SK-N-MC (cell line): ENCODE results near the gene MRGPRD.

Experiments used
- DNase-seq: peaks from one replicate; pipeline ENCODE4 v3.0.0-alpha.2; 2011; ENCODE audit warnings: low read depth, low spot score
- H3K27ac ChIP-seq: fragments of 200-600 bp; sonication (generic); 2 replicates; pipeline ENCODE4 v1.5.1; 2016; ENCODE audit warnings: mixed run types
- H3K36me3 ChIP-seq: fragments of 200-600 bp; sonication (generic); 2 replicates; pipeline ENCODE4 v1.6.1; 2017; ENCODE audit warnings: antibody characterized with exemption, low read length, mixed read lengths; ENCODE audit not compliant: insufficient read depth
- H3K4me3 ChIP-seq: fragments of 200-600 bp; sonication (generic); 2 replicates; pipeline ENCODE4 v1.5.1; 2016
- H3K9ac ChIP-seq: fragments of 200-600 bp; sonication (generic); 2 replicates; pipeline ENCODE4 v1.8.0; 2017; ENCODE audit warnings: mixed run types, mixed read lengths; ENCODE audit not compliant: insufficient read length
- H3K9me3 ChIP-seq: fragments of 200-600 bp; sonication (generic); 2 replicates; pipeline ENCODE4 v1.6.1; 2017; ENCODE audit warnings: low read depth, mild to moderate bottlenecking, antibody characterized with exemption, low read length, moderate library complexity, mixed read lengths
- EZH2 ChIP-seq: fragments of 200-600 bp; sonication (generic); IDR thresholded peaks from one replicate; pipeline ENCODE4 v1.6.1; 2017; ENCODE audit warnings: antibody characterized with exemption
- FOXP2 ChIP-seq: optimal IDR thresholded peaks from 2 replicates; pipeline ENCODE3; 2011; ENCODE audit warnings: mild to moderate bottlenecking, moderate library complexity; ENCODE audit not compliant: insufficient read depth; ENCODE audit errors: extremely low read length, control extremely low read depth
- POLR2AphosphoS5 ChIP-seq: IDR thresholded peaks from 2 replicates; pipeline ENCODE4 v1.6.1; 2012; ENCODE audit warnings: mild to moderate bottlenecking, low read depth, low read length, borderline replicate concordance

MRGPRD gene

DNA sequence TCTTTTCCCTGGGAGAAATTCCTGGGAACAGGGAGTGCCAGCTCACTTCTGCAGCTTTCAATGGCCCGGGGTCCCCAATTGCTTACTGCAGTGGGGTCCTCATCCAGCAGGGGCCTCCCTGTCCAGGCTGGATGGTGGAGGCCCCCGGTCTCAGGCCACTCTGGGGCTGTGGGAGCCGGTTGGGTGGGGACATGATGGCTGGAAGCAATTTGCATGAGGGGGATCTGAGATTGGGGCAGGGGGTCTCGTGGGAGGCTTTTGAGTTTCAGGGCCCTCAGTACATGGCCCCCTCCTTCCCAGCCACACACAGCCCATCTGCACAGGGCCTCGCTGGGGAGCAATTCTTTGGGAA lies 25.2 kb downstream of the MRGPRD start:
- H3K36me3 ChIP-seq = no peaks in the 10 kb centered on the region
- DNase-seq = no peak
- TF ChIP-seq POLR2AphosphoS5 = no peak
- TF ChIP-seq FOXP2 = no peak
- TF ChIP-seq EZH2 = no peak
- H3K27ac ChIP-seq = no peak overlapping the region
- H3K4me3 ChIP-seq = no peak overlapping the region
- H3K9me3 ChIP-seq = no peaks in the 10 kb centered on the region
- H3K9ac ChIP-seq = no peak overlapping the region

DNA sequence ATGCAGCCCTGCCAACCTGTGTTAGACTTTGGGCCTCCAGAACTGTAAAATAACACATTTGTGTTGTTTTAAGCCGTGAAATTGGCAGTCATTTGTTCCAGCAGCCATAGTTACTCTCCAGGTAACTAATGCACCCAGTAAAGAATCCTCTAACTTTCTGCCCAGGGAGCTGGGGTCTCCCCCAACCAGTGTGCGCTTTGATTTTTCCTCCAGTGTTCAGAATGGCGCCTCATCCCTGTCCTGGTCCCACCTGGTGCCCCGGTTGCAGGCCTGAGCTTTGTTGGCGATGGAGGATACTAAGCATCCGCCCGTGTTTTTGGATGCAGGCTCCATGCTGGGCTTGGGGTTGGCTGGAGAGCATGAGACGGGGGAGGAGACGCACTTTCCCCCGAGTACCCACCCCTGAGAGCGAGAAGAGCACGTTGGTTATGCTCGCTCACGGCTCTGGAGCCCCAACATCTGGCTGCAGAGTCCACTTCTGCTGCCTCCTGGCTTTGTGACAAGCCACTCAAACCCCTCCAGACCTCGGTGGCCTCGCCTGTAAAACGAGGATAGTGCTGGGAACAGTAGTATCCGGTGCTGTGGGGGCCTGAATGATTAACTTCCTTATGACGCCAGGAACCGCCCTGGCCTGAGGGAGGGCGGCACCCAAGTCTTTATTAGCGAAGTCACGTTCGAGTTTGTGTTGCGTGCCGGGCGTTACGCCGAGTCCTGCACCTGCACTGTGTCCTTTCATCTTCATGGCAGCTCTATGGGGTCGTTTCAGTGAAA lies 25.8 kb downstream of the MRGPRD start:
- Histone ChIP-seq H3K9me3 (no peaks in the 10 kb centered on the region), H3K36me3 (no peaks in the 10 kb centered on the region), H3K9ac (no peak overlapping the region), H3K4me3 (no peak overlapping the region), H3K27ac (no peak overlapping the region)
- no peak for TF ChIP-seq POLR2AphosphoS5
- no peak for TF ChIP-seq EZH2
- no peak for TF ChIP-seq FOXP2
- no peak for DNase-seq

DNA sequence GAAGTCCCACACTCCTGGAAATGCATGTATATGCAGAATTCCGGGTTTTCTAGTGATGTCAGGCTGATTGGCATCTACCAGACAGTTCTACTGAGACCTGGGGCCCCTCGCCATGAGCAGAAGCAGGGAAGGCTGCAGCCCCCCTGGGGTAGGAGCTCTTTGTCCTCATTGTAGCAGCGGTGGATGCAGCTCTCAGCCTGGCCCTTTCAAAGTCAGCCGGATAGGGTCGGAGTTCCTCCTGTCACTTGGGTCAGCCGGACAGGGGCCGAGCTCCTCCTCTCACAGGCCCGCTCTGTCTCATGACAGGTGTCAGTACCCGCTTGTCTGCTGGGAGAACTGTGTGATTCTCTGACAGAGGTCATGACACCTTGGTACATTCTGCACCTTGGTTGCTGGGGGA lies 30.0 kb downstream of the MRGPRD start:
- no peak overlapping the region for H3K27ac ChIP-seq
- TF ChIP-seq POLR2AphosphoS5 (no peak), EZH2 (no peak), FOXP2 (no peak)
- no peaks in the 10 kb centered on the region for H3K9me3 ChIP-seq
- H3K36me3 ChIP-seq = no peaks in the 10 kb centered on the region
- no peak overlapping the region for H3K4me3 ChIP-seq
- H3K9ac ChIP-seq = no peak overlapping the region
- no peak for DNase-seq

DNA sequence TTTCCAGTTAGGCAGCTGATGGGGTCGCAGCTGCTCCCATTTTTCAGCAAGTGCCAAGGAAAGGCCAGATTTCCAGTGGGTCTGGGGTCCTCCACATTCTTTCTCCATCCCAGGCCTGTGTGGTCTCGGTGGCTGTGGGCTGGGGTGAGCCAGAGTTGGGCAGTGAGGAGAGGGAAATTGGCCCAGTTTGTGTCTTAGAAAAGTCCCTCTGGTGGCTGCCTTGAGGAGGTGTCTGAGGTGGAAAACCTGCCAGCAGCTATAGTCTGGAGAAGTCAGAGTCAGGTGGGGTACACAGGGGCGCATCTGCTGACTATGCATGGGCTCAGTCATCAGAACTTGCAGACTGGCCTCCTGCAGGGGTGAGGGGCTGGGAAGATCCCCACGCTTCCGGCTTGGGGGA lies 30.5 kb downstream of the MRGPRD start:
- Histone ChIP-seq H3K4me3 (no peak overlapping the region), H3K9ac (no peak overlapping the region), H3K27ac (no peak overlapping the region), H3K9me3 (no peaks in the 10 kb centered on the region), H3K36me3 (no peaks in the 10 kb centered on the region)
- no peak for TF ChIP-seq POLR2AphosphoS5
- DNase-seq = no peak

DNA sequence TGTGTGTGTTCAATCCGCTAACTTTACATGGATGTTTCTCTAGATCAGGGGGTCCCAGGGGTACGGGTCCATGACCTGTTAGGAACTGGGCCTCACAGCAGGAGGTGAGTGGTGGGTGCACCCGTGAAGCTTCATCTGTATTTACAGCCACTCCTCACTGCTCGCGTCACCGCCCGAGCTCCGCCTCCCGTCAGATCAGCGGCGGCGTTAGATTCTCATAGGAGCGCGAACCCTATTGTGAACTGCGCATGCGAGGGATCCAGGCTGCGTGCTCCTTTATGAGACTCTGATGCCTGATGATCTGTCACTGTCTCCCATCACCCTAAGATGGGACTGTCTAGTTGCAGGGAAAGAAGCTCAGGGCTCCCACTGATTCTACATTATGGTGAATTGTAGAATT lies 31.9 kb downstream of the MRGPRD start:
- no peak for DNase-seq
- H3K9me3 ChIP-seq = no peaks in the 10 kb centered on the region
- no peak for TF ChIP-seq POLR2AphosphoS5
- TF ChIP-seq FOXP2 = no peak
- TF ChIP-seq EZH2 = no peak

DNA sequence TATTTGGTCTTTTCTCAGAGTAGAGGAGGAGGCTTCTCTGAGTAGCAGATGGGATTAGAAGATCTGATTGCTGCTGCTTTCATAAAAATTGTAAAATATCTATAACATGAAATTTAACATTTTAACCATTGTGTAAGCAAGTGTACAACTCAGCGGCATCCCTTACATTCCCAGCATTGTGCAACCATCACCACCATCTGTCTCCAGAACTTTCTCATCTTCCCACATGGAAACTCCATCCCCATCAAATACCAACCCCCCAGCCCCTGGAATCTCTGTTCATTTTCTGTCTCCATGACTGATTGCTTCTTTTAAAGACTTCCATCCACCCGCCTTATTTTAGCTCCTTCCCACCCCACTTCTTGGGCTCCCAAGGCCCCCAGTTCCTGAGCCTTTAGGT lies 32.3 kb downstream of the MRGPRD start:
- Histone ChIP-seq H3K9ac (no peak overlapping the region), H3K27ac (no peak overlapping the region), H3K4me3 (no peak overlapping the region), H3K9me3 (no peaks in the 10 kb centered on the region), H3K36me3 (no peaks in the 10 kb centered on the region)
- DNase-seq = no peak
- TF ChIP-seq FOXP2 (no peak), EZH2 (no peak), POLR2AphosphoS5 (no peak)

More for the DNA sequence above, 31.9 kb downstream of the MRGPRD start:
- Histone ChIP-seq H3K4me3 (no peak overlapping the region), H3K27ac (no peak overlapping the region), H3K9ac (no peak overlapping the region), H3K36me3 (no peaks in the 10 kb centered on the region)

DNA sequence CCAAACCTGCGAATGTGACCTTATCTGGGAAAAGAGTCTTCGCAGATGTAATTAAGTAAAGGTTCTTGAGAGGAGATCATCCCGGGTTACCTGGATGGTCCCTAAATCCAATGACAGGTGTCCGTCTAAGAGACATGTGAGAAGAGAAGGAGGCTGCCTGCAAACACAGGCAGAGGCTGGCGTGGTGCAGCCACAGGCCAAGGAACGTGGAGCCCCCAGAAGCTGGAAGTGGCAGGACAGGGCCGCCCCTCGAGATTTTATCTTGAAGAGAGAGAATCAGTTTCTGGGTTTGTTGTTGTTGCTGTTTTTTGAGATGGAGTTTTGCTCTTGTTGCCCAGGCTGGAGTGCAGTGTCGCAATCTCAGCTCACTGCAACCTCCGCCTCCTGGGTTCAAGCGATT lies 33.6 kb downstream of the MRGPRD start:
- TF ChIP-seq FOXP2 = no peak
- no peak for DNase-seq
- no peak overlapping the region for H3K9ac ChIP-seq

DNA sequence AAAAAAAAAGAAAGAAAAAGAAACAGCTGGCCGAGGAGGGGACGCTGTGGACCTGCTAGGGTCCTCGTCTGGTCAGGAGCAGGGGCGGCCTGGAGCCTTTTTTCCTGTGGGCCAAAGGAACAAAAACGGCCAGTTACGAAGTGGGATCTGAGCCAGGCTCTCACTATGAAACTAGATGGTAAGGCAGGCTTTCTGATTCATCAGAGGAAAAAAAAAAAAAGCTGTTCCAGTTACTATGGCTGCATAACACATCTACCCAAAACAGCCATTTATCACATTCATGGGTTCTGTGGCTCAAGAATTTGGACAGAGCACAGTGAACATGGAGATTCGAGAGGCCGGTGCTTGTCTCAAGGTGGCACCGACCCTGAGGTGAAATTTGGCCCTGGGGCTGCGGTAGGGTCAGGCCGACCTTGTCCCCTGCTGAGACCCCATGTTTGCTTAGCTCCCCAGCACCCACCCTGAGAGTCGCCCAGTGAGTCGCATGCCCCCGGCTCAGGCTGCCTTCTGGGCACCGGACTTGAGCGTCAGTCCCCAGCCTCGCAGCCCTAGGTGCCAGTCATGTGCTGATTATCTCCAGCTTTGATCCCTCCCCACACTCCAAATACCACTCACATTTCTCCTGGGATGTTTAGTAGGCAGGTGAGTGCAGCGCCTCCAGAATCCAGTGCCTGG lies 34.2 kb downstream of the MRGPRD start:
- Histone ChIP-seq H3K9me3 (no peaks in the 10 kb centered on the region), H3K27ac (no peak overlapping the region), H3K9ac (no peak overlapping the region), H3K4me3 (no peak overlapping the region), H3K36me3 (no peaks in the 10 kb centered on the region)
- DNase-seq = no peak
- TF ChIP-seq POLR2AphosphoS5 (no peak), FOXP2 (no peak), EZH2 (no peak)

More for the DNA sequence above, 33.6 kb downstream of the MRGPRD start:
- H3K27ac ChIP-seq = no peak overlapping the region
- no peaks in the 10 kb centered on the region for H3K36me3 ChIP-seq
- no peak overlapping the region for H3K4me3 ChIP-seq
- no peaks in the 10 kb centered on the region for H3K9me3 ChIP-seq
